Calu3 (cell line): ENCODE results near the gene LCA5L. TPM values are rescaled to one million over a fixed set of nuclear protein-coding genes. Genes with fewer than 3 reads are reported as not detected.

Source experiments
- BruUV-seq: library from RNA; stranded (reverse); fragments of 400-500 nt; replicated peaks from 2 replicates; lab custom pipeline; 2021; lab: Mats Ljungman, UMichigan
- CTCF ChIA-PET: fragments of 300-600 bp; sonication (Branson Sonifier 250); formaldehyde crosslinking; loops from one replicate; lab custom pipeline; 2022; ENCODE audit warnings: antibody characterized with exemption; lab: Charles Lee
- DNase-seq: peaks from one replicate; pipeline ENCODE4 v3.0.0; 2022
- H3K27ac Mint-ChIP-seq: one replicate; pipeline ENCODE4 v1.8.0; 2022; ENCODE audit warnings: mixed read lengths; ENCODE audit not compliant: unreplicated experiment
- H3K27me3 Mint-ChIP-seq: one replicate; pipeline ENCODE4 v1.8.0; 2022; ENCODE audit warnings: mixed read lengths; ENCODE audit not compliant: unreplicated experiment
- H3K36me3 Mint-ChIP-seq: one replicate; pipeline ENCODE4 v1.8.0; 2022; ENCODE audit warnings: mild to moderate bottlenecking, moderate library complexity, mixed read lengths; ENCODE audit not compliant: insufficient read depth, unreplicated experiment
- H3K4me1 Mint-ChIP-seq: one replicate; pipeline ENCODE4 v1.8.0; 2022; ENCODE audit warnings: mild to moderate bottlenecking, low read depth, mixed read lengths; ENCODE audit not compliant: unreplicated experiment
- H3K4me3 Mint-ChIP-seq: one replicate; pipeline ENCODE4 v1.8.0; 2022; ENCODE audit warnings: mild to moderate bottlenecking, low read depth, moderate library complexity, mixed read lengths; ENCODE audit not compliant: unreplicated experiment
- H3K9me3 Mint-ChIP-seq: one replicate; pipeline ENCODE4 v1.8.0; 2022; ENCODE audit warnings: low read depth, mixed read lengths; ENCODE audit not compliant: unreplicated experiment
- CTCF ChIP-seq: fragments of 200-600 bp; IDR thresholded peaks from one replicate; pipeline ENCODE4 v1.8.0; 2022; ENCODE audit warnings: antibody characterized with exemption; ENCODE audit not compliant: unreplicated experiment
- intact Hi-C: fragments of 100-400 bp; cut with micrococcal nuclease; formaldehyde crosslinking; loops from one replicate; pipeline ENCODE4 v1.10.0; 2022; ENCODE audit not compliant: unreplicated experiment
- microRNA-seq: library from miRNA; unstranded; fragments of <30 nt; microRNA quantifications from one replicate; pipeline ENCODE4 v1.2.0, GENCODE V29; 2022
- total RNA-seq: library from RNA; stranded (reverse); gene quantifications from 2 replicates; pipeline ENCODE4 v1.2.3, GENCODE V29; 2022

LCA5L gene
- total RNA-seq, 1 experiment from 2014 or later, result 1.7 TPM

- no peak for TF ChIP-seq CTCF
- Mint-ChIP-seq H3K9me3 (no peaks in the 10 kb centered on the region), H3K4me3 (no peak overlapping the region), H3K36me3 (no peaks in the 10 kb centered on the region), H3K4me1 (no peaks in the 10 kb centered on the region), H3K27ac (no peak overlapping the region), H3K27me3 (peaks cover 19% of the 10 kb centered on the region)
- CTCF ChIA-PET, result no interaction called here
- no TSS peak for BruUV-seq
- intact Hi-C loops, result no loop called here
- no peak for DNase-seq
Measured at GRCh38 chr21:39364949-39365348, 80.6 kb downstream of the LCA5L start.

GRCh38 chr21:39363607-39364555 lies 81.7 kb downstream of the LCA5L start:
- CTCF ChIA-PET, result interaction anchor here (1.2 kb wide), 1 partner anchor 78 kb away, joined by 3 read pairs; no protein-coding TSS in a partner anchor
- no peaks in the 10 kb centered on the region for H3K4me1 Mint-ChIP-seq
- no peaks in the 10 kb centered on the region for H3K36me3 Mint-ChIP-seq
- H3K4me3 Mint-ChIP-seq, result no peak overlapping the region
- BruUV-seq, result no TSS peak
- H3K27ac Mint-ChIP-seq, result no peak overlapping the region
- no peak for TF ChIP-seq CTCF
- no peaks in the 10 kb centered on the region for H3K9me3 Mint-ChIP-seq
- intact Hi-C loops, result no loop called here
- peaks cover 19% of the 10 kb centered on the region for H3K27me3 Mint-ChIP-seq
- DNase-seq, result no peak

GRCh38 chr21:39362733-39363132 lies 82.8 kb downstream of the LCA5L start:
- TF ChIP-seq CTCF, result no peak
- Mint-ChIP-seq H3K4me1 (no peaks in the 10 kb centered on the region), H3K9me3 (no peaks in the 10 kb centered on the region), H3K4me3 (no peak overlapping the region), H3K36me3 (no peaks in the 10 kb centered on the region), H3K27me3 (peaks cover 19% of the 10 kb centered on the region), H3K27ac (no peak overlapping the region)
- DNase-seq, result no peak
- CTCF ChIA-PET, result no interaction called here
- intact Hi-C loops, result no loop called here
- no TSS peak for BruUV-seq

- CTCF ChIA-PET, result no interaction called here
- no peak for DNase-seq
- no TSS peak for BruUV-seq
Measured at GRCh38 chr21:39359382-39359781, 86.2 kb downstream of the LCA5L start.

More at GRCh38 chr21:39359382-39359781, 86.2 kb downstream of the LCA5L start:
- intact Hi-C loops, result no loop called here
- Mint-ChIP-seq H3K36me3 (no peaks in the 10 kb centered on the region), H3K27me3 (peaks cover 19% of the 10 kb centered on the region), H3K4me3 (no peak overlapping the region), H3K4me1 (no peaks in the 10 kb centered on the region), H3K9me3 (no peaks in the 10 kb centered on the region), H3K27ac (no peak overlapping the region)
- TF ChIP-seq CTCF, result no peak

Small RNAs within 50 kb of the gene (microRNA-seq; reads per million reads assigned to microRNA genes)
- not detected for gene MIR6508

Other genes starting within 250 kb of the LCA5L start
- 27.6 and 28.8 TPM in 2 replicates for gene BRWD1, start 132.1 kb downstream of the LCA5L start, total RNA-seq
- 244 and 262 TPM in 2 replicates for gene HMGN1, start 96.7 kb downstream of the LCA5L start, total RNA-seq
- 3.2 and 3.7 TPM in 2 replicates for gene SH3BGR, start 6.2 kb upstream of the LCA5L start, total RNA-seq
- 40.8 and 48.2 TPM in 2 replicates for gene B3GALT5, start 167.2 kb upstream of the LCA5L start, total RNA-seq